Measurements from ENCODE around the gene THSD1.

DNA sequence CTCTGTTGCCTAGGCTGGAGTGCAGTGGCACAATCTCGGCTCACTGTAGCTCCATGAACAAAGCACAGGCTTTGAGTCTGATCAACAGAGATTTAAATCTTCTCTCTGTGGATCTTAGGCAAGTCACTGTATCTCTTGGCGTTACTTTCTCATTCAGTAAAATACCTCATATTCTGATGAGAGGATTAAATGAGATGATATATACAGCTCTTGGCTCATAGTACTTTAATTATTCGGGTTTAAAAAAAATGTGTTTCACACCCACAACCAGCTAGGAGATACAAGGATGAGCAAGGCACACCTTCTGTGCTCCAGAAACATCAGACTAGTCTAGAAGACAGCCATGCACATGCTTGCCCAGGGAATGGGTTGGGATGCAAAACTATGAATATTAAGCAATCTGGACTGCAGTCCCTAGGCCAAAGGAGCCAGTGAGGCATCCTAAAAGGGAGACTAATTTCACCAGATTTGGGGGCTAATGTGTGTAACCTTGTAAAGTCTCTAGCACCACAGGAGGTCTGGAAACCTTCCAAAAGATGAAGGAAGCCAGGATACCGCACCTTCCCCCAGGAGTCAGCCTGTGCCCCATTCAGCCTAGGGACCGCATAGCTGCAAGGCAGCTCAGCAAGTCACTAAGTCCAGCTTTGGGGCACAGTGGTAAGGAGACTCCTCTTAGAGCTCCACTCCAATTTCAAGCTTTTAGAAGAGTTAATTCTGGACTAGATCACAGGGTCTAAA lies 42.0 kb upstream of the THSD1 start:
- TF ChIP-seq, protein P1, sequence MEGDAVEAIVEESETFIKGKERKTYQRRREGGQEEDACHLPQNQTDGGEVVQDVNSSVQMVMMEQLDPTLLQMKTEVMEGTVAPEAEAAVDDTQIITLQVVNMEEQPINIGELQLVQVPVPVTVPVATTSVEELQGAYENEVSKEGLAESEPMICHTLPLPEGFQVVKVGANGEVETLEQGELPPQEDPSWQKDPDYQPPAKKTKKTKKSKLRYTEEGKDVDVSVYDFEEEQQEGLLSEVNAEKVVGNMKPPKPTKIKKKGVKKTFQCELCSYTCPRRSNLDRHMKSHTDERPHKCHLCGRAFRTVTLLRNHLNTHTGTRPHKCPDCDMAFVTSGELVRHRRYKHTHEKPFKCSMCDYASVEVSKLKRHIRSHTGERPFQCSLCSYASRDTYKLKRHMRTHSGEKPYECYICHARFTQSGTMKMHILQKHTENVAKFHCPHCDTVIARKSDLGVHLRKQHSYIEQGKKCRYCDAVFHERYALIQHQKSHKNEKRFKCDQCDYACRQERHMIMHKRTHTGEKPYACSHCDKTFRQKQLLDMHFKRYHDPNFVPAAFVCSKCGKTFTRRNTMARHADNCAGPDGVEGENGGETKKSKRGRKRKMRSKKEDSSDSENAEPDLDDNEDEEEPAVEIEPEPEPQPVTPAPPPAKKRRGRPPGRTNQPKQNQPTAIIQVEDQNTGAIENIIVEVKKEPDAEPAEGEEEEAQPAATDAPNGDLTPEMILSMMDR (IDR thresholded peaks at IDR 0.05) = no peak
- TF ChIP-seq EZH2 (IDR thresholded peaks at IDR 0.05; ENCODE audit: borderline replicate concordance, insufficient read depth, low read depth, low read length, poor library complexity, severe bottlenecking) = no peak

Measured in B cell (primary cell).